Measurements from ENCODE around the gene SF3A1. TPM values are rescaled to one million over a fixed set of nuclear protein-coding genes. Genes with fewer than 3 reads are reported as not detected.
A peak's percentile ranks its signal among the peaks of the same experiment; 100 is the strongest.

SF3A1 gene
- total and polyA plus RNA-seq, 2 of the 13 experiments (the other 11 are each of a cell fraction or from before 2014, with no cell fraction given): 10.0 to 22.0 TPM

DNA sequence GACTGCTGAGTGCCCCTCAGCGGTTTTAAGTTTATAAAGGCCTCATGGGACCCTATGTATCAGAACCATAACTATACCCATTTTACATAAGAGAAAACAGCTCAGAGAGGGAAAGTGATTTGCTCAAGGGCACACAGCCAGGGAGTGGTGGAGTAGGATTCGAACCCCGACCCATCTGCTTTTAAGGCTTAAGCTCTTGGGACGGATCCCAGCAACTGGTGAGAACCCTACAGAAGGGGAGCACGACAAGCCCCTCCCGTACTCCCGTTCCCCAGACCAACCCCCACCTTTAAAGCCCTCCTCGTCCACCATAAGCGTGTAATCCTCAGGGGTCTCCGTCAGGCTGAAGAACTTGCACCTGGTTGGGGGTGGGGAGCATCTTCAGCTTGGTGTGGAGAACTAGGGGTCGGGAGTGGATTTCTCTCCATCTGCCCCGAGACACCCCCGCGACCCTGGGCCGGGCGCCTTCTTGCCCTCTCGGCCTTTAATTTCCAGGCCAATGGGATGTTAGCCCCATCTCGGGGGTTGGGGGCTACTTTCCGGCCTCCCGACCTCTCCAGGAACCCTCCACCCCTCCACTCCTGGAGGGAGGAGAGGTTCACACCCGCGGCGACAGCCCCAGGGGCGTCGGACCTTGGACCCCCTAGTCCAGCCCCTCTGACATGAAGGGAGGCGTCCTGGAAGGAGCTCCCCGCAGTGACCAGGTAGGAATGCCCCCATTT lies 68.1 kb downstream of the SF3A1 start (continued):
- TF ChIP-seq, protein P1, sequence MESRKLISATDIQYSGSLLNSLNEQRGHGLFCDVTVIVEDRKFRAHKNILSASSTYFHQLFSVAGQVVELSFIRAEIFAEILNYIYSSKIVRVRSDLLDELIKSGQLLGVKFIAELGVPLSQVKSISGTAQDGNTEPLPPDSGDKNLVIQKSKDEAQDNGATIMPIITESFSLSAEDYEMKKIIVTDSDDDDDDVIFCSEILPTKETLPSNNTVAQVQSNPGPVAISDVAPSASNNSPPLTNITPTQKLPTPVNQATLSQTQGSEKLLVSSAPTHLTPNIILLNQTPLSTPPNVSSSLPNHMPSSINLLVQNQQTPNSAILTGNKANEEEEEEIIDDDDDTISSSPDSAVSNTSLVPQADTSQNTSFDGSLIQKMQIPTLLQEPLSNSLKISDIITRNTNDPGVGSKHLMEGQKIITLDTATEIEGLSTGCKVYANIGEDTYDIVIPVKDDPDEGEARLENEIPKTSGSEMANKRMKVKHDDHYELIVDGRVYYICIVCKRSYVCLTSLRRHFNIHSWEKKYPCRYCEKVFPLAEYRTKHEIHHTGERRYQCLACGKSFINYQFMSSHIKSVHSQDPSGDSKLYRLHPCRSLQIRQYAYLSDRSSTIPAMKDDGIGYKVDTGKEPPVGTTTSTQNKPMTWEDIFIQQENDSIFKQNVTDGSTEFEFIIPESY (CRISPR knock-in tag; IDR thresholded peaks at IDR 0.05): no peak

DNA sequence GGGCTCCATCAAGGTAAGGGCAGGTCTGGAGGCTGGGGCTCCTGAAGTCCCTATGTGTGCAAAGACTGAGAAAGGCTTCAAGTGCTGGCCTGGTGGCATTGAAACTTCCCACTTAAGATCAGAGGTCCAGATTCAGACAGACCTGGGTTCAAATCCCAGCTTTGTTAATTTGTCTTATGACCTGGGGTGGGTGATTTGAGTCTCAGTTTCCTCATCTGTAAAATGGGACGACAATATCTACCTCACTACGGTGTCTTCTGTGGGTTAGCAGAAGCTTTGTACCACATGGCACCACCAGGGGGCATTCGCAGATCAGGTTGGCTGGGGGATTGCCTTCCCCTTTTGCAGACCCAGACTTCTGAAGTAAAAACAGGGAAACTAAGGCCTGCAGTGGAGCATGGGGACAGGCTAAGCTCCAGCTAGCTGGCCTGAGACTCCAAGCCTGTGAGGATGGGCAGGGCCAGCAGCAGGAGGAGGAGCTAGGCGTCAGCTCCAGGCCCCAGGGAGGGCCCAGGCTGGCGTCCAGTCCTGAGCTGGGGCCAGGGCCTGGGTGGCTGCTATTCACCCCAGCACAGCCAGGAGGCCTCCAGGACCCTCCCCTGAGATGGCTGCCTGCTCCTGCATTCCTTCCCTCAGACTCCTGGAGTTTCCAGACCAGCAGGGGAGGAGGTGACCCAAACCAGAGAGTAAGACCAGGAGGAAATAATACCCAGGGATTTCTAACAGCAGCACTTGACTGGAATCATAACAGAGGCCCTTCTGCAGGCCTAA lies 68.9 kb downstream of the SF3A1 start:
- intact Hi-C loops (cut with micrococcal nuclease; ENCODE audit: unreplicated experiment) (loop anchor here (1.0 to 2.0 kb wide), 2 partner anchors 39 to 99 kb away; partner anchors contain the start of genes RNF215 and TBC1D10A), in situ Hi-C loops (cut with HindIII; ENCODE audit: extremely low pct_ligation_motif_present, low pct_unique_long_range_greater_than_20kb) (loop anchor here (5.0 kb wide), 1 partner anchor 99 kb away; the partner anchor contains the start of gene RNF215)
- Histone ChIP-seq H3K9me3 (ENCODE audit: low read length) (no peaks in the 10 kb centered on the region), H3K27ac (ENCODE audit: extremely low read length, insufficient read depth, low read length) (no peak overlapping the region), H3K4me3 (replicated peaks in 1 of 3; ENCODE audit: insufficient read depth in 1 of 3, low read depth in 2 of 3, low read length in 3 of 3) (peak overlapping the region in 2 of 3 experiments; percentile 72 to 80; a peak in 4 of 6 replicates), H3K4me1 (ENCODE audit: insufficient read depth, low read length) (peaks cover 29% of the 10 kb centered on the region), H3K4me2 (ENCODE audit: low read depth, low read length) (peak overlapping the region; percentile 96), H3K79me2 (ENCODE audit: insufficient read depth, low read length) (no peaks in the 10 kb centered on the region), H3K9ac (ENCODE audit: insufficient read depth, low read depth, low read length) (peak overlapping the region; percentile 55; the same call in 1 of the 2 replicates), H2AFZ (ENCODE audit: low read length) (no peak overlapping the region), H3K36me3 (replicated peaks in 1 of 2; ENCODE audit: control insufficient read depth in 1 of 2, insufficient read depth in 2 of 2, low read length in 2 of 2) (0 out of 5 replicates have a peak, but pooled peaks cover 0 to 1% of the 10 kb centered on the region in 2 experiments), H3K27me3 (ENCODE audit: control insufficient read depth in 1 of 2, insufficient read depth in 2 of 2, low read length in 2 of 2) (no peaks in the 10 kb centered on the region; a peak in 1 of 5 replicates), H4K20me1 (ENCODE audit: insufficient read depth, low read length) (no peaks in the 10 kb centered on the region)
- ATAC-seq (peak; percentile 81), FAIRE-seq (peak; percentile 88), DNase-seq (ENCODE audit: low spot score) (peak; percentile 78)
- CTCF ChIA-PET (ENCODE audit: low intra/inter-chr PET ratio, low total read pairs): interaction anchor here (1.5 to 4.0 kb wide), 5 partner anchors 25 to 179 kb away, joined by 3 to 26 read pairs (median 20); partner anchors contain the start of genes RNF215 and TBC1D10A
- WGBS (ENCODE audit: low lambda C conversion rate): 20% methylated on average over 3 of the region's 5 CpGs
- BruUV-seq (replicated peaks): no TSS peak
- POLR2A ChIA-PET: interaction anchor here (0.7 to 3.8 kb wide), 6 partner anchors 38 to 136 kb away, joined by 3 to 28 read pairs (median 8); partner anchors contain the start of genes CCDC157, RNF215, SF3A1 and TBC1D10A
- TF ChIP-seq, protein P2, sequence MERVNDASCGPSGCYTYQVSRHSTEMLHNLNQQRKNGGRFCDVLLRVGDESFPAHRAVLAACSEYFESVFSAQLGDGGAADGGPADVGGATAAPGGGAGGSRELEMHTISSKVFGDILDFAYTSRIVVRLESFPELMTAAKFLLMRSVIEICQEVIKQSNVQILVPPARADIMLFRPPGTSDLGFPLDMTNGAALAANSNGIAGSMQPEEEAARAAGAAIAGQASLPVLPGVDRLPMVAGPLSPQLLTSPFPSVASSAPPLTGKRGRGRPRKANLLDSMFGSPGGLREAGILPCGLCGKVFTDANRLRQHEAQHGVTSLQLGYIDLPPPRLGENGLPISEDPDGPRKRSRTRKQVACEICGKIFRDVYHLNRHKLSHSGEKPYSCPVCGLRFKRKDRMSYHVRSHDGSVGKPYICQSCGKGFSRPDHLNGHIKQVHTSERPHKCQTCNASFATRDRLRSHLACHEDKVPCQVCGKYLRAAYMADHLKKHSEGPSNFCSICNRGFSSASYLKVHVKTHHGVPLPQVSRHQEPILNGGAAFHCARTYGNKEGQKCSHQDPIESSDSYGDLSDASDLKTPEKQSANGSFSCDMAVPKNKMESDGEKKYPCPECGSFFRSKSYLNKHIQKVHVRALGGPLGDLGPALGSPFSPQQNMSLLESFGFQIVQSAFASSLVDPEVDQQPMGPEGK (CRISPR knock-in tag; IDR thresholded peaks at IDR 0.05): peak; percentile 39; the same call in 1 of the 2 replicates
- TF ChIP-seq ZBTB38 (CRISPR knock-in tag; IDR thresholded peaks at IDR 0.05) (no peak), ZNF121 (CRISPR knock-in tag; IDR thresholded peaks at IDR 0.05) (peak; percentile 75), ZNF737 (CRISPR knock-in tag; IDR thresholded peaks at IDR 0.05; ENCODE audit: borderline replicate concordance) (no peak), NAIF1 (CRISPR knock-in tag; IDR thresholded peaks at IDR 0.05; ENCODE audit: borderline replicate concordance) (no peak), NFRKB (IDR thresholded peaks at IDR 0.05) (no peak), SKI (IDR thresholded peaks at IDR 0.05; ENCODE audit: partially characterized antibody) (peak; percentile 36), ZNF230 (CRISPR knock-in tag; IDR thresholded peaks at IDR 0.05) (no peak), EED (CRISPR knock-in tag; IDR thresholded peaks at IDR 0.05) (no peak), CREB1 (IDR thresholded peaks at IDR 0.05) (no peak), CREB1 (CRISPR knock-in tag; IDR thresholded peaks at IDR 0.05) (no peak)
- TF ChIP-seq, protein P3, sequence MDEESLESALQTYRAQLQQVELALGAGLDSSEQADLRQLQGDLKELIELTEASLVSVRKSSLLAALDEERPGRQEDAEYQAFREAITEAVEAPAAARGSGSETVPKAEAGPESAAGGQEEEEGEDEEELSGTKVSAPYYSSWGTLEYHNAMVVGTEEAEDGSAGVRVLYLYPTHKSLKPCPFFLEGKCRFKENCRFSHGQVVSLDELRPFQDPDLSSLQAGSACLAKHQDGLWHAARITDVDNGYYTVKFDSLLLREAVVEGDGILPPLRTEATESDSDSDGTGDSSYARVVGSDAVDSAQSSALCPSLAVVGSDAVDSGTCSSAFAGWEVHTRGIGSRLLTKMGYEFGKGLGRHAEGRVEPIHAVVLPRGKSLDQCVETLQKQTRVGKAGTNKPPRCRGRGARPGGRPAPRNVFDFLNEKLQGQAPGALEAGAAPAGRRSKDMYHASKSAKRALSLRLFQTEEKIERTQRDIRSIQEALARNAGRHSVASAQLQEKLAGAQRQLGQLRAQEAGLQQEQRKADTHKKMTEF (CRISPR knock-in tag; IDR thresholded peaks at IDR 0.05): peak; percentile 35; the same call in 1 of the 2 replicates
